OCI-M1 (cell line): Measurements from ENCODE around the gene NUDC.
A peak's percentile ranks its signal among the peaks of the same experiment; 100 is the strongest.
"Not testable (repeated sequence)": the region's sequence is repeated elsewhere in the genome, so short reads cannot be mapped to it uniquely, and the experiment has no call there.

Source experiments
- DNase-seq: peaks from one replicate; lab custom pipeline; 2025; lab: John Stamatoyannopoulos, UW

Gene NUDC

GRCh38 chr1:26911399-26912146, 10.0 kb upstream of the NUDC start:
- DNase-seq: no peak

- DNase-seq: no peak
Observed at GRCh38 chr1:26912147-26912490, 9.4 kb upstream of the NUDC start.

GRCh38 chr1:26913389-26913753, 8.2 kb upstream of the NUDC start:
- DNase-seq: no peak

GRCh38 chr1:26913754-26914619, 7.6 kb upstream of the NUDC start, which contains the start of gene NR0B2:
NR0B2 (minus strand) TSS chr1:26913975; CDS start chr1:26913940, 35 bp downstream.
- DNase-seq: peak; percentile 32

GRCh38 chr1:26915204-26915842, 6.2 kb upstream of the NUDC start:
- no peak for DNase-seq

GRCh38 chr1:26921126-26921539, 410 bp upstream of the NUDC start:
- DNase-seq: no peak

GRCh38 chr1:26922431-26922729, 837 bp downstream of the NUDC start:
- no peak for DNase-seq

- DNase-seq: no peak
Observed at GRCh38 chr1:26922901-26923300, 1.4 kb downstream of the NUDC start.

- no peak for DNase-seq
Observed at GRCh38 chr1:26923711-26924110, 2.2 kb downstream of the NUDC start.

- DNase-seq: no peak
Observed at GRCh38 chr1:26932531-26932930, 11.0 kb downstream of the NUDC start.

- DNase-seq: no peak
Observed at GRCh38 chr1:26936823-26937222, 15.3 kb downstream of the NUDC start.

- peak; percentile 8 for DNase-seq
Observed at GRCh38 chr1:26938004-26938658, 16.6 kb downstream of the NUDC start.

- DNase-seq: no peak
Observed at GRCh38 chr1:26938659-26939025, 17.1 kb downstream of the NUDC start.

GRCh38 chr1:26941311-26941710, 19.8 kb downstream of the NUDC start:
- DNase-seq: no peak

GRCh38 chr1:26942656-26943055, 21.1 kb downstream of the NUDC start:
- no peak for DNase-seq

- no peak for DNase-seq
Observed at GRCh38 chr1:26945138-26945537, 23.6 kb downstream of the NUDC start.

- no peak for DNase-seq
Observed at GRCh38 chr1:26945728-26946127, 24.2 kb downstream of the NUDC start.

- DNase-seq: no peak
Observed at GRCh38 chr1:26946270-26946669, 24.7 kb downstream of the NUDC start.

- not testable (repeated sequence) for DNase-seq
Observed at GRCh38 chr1:26948725-26949057, 27.1 kb downstream of the NUDC start.

GRCh38 chr1:26949266-26949925, 27.9 kb downstream of the NUDC start:
- DNase-seq: no peak

GRCh38 chr1:26949926-26950319, 28.4 kb downstream of the NUDC start:
- DNase-seq: no peak

- DNase-seq: peak; percentile 20
Observed at GRCh38 chr1:26950602-26951001, 29.1 kb downstream of the NUDC start.
